GM12878 (cell line): ENCODE results near the gene EPHB2. TPM values are rescaled to one million over a fixed set of nuclear protein-coding genes. Genes with fewer than 3 reads are reported as not detected.

Experiments used
- ATAC-seq: fragments of 200-7000 bp; cut with Tn5 transposase; 3 replicates; pipeline ENCODE4 v1.9.1; 2020; ENCODE audit warnings: mild to moderate bottlenecking, moderate library complexity
- BruUV-seq: library from RNA; stranded (reverse); fragments of 400-500 nt; replicated peaks from 2 replicates; lab custom pipeline; 2021; lab: Mats Ljungman, UMichigan
- CTCF ChIA-PET: fragments of 300-600 bp; sonication (Branson Sonifier 250); formaldehyde crosslinking; extraction: SDS; loops from one replicate; lab custom pipeline; 2021; ENCODE audit warnings: inconsistent platforms; lab: Yijun Ruan, JAX
- POLR2A ChIA-PET: fragments of 350-600 bp; formaldehyde crosslinking; extraction: SDS; loops from one replicate; lab custom pipeline; 2021; ENCODE audit warnings: inconsistent platforms; lab: Charles Lee
- RAD21 ChIA-PET: fragments of 300-600 bp; sonication (Branson Sonifier 250); formaldehyde crosslinking; loops from one replicate; lab custom pipeline; 2023; ENCODE audit warnings: antibody characterized with exemption; ENCODE audit not compliant: unreplicated experiment; lab: Charles Lee
- SMC1A ChIA-PET: fragments of 300-600 bp; sonication (Branson Sonifier 250); formaldehyde crosslinking; loops from one replicate; lab custom pipeline; 2023; ENCODE audit not compliant: unreplicated experiment, uncharacterized antibody; lab: Charles Lee
- DNase-seq: peaks from one replicate; pipeline ENCODE4 v3.0.0-alpha.2; 2011; ENCODE audit warnings: low read depth, low spot score
- FAIRE-seq: peaks from 3 replicates; lab custom pipeline; 2011; peaks lifted over from hg19 to GRCh38; lab: Jason Lieb, UNC
- H2AFZ ChIP-seq: 2 replicates; pipeline ENCODE4 v1.6.0; 2011; ENCODE audit warnings: low read depth, low read length, control low read depth; ENCODE audit not compliant: control insufficient read depth
- H3K27ac ChIP-seq: 2 replicates; pipeline ENCODE4 v1.5.1; 2011; ENCODE audit warnings: control low read depth; ENCODE audit not compliant: control insufficient read depth, insufficient read depth
- H3K27me3 ChIP-seq, 2 experiments: replicated peaks in 1 of 2; 2 replicates each; pipeline versions ENCODE4 v1.6.0 to v1.6.1; 2011; ENCODE audit warnings: low read length in 1 of 2; ENCODE audit not compliant: control insufficient read depth in 2 of 2, insufficient read depth in 2 of 2
- H3K36me3 ChIP-seq, 2 experiments: 2 replicates each; pipeline ENCODE4 v1.5.1; 2011; ENCODE audit warnings: low read length in 1 of 2; ENCODE audit not compliant: control insufficient read depth in 2 of 2, insufficient read depth in 2 of 2
- H3K4me1 ChIP-seq: 2 replicates; pipeline ENCODE4 v1.6.1; 2011; ENCODE audit warnings: mild to moderate bottlenecking, low read length, moderate library complexity, mixed read lengths; ENCODE audit not compliant: control insufficient read depth, insufficient read depth
- H3K4me2 ChIP-seq: 2 replicates; pipeline ENCODE4 v1.6.0; 2011; ENCODE audit warnings: control low read depth; ENCODE audit not compliant: control insufficient read depth, insufficient read depth
- H3K4me3 ChIP-seq: fragments of 200-600 bp; sonication (generic); 2 replicates; pipeline ENCODE4 v1.5.1; 2016
- H3K79me2 ChIP-seq: 2 replicates; pipeline ENCODE4 v1.6.0; 2011; ENCODE audit warnings: low read length; ENCODE audit not compliant: control insufficient read depth, insufficient read depth
- H3K9ac ChIP-seq: 2 replicates; pipeline ENCODE4 v1.8.0; 2011; ENCODE audit warnings: low read length, control low read depth, mixed read lengths; ENCODE audit not compliant: control insufficient read depth, insufficient read depth
- H3K9me3 ChIP-seq: replicated peaks from 3 replicates; pipeline ENCODE4 v1.5.1; 2011; ENCODE audit warnings: mild to moderate bottlenecking, low read length; ENCODE audit not compliant: control insufficient read depth, insufficient read depth
- H4K20me1 ChIP-seq: 2 replicates; pipeline ENCODE4 v1.6.0; 2011; ENCODE audit not compliant: control insufficient read depth, insufficient read depth
- BHLHE40 ChIP-seq, 2 experiments: fragments of 450-650 bp in 1 of 2; IDR thresholded peaks; 2 replicates each; pipeline ENCODE4 v1.6.1; 2011 to 2017; ENCODE audit warnings: low read depth in 2 of 2, borderline replicate concordance in 1 of 2, improper control_type of control experiment in 1 of 2, low read length in 1 of 2, mild to moderate bottlenecking in 1 of 2
- FOS ChIP-seq: IDR thresholded peaks from 3 replicates; pipeline ENCODE4 v1.6.1; 2011; ENCODE audit warnings: borderline replicate concordance; ENCODE audit not compliant: insufficient read length; ENCODE audit errors: extremely low read depth
- POLR2AphosphoS5 ChIP-seq: IDR thresholded peaks from 2 replicates; pipeline ENCODE4 v1.6.1; 2011; ENCODE audit warnings: mild to moderate bottlenecking, low read length, inconsistent platforms
- WGBS: methylation state at CpG from one replicate; pipeline ENCODE4 v1.1.6; 2016; ENCODE audit warnings: low lambda C conversion rate; ENCODE audit not compliant: insufficient replicate concordance, insufficient coverage; ENCODE audit errors: missing lambda C conversion rate; 5-methylcytosine and 5-hydroxymethylcytosine counted together
- in situ Hi-C: fragments of 300-500 bp; cut with MboI; formaldehyde crosslinking; loops from 9 replicates; pipeline ENCODE4 v1.14.3; 2018; ENCODE audit warnings: mixed read lengths
- intact Hi-C: fragments of 100-400 bp; cut with micrococcal nuclease; formaldehyde crosslinking; loops from one replicate; pipeline ENCODE4 v1.14.2; 2022; ENCODE audit not compliant: unreplicated experiment
- polyA plus RNA-seq, 11 experiments: library from polyadenylated mRNA; depleted of rRNA in 4 of 11; unstranded in 6 of 11; stranded (reverse) in 5 of 11; fragments of >200 nt; fragmentation: Nextera tagmentation in 4 of 11; fragmentation: Illumina TruSeq in 1 of 11; extraction: Ambion mirVana in 4 of 11; extraction: Trizol in 1 of 11; gene quantifications; 1 replicate in 1 of 11; 2 replicates in 10 of 11; pipeline versions ENCODE4 v1.2.1 to v1.2.3, GENCODE V29; 2011 to 2016; ENCODE audit warnings: inconsistent platforms in 2 of 11, missing spikeins in 2 of 11, low read depth in 1 of 11
- total RNA-seq, 4 experiments: library from RNA; depleted of rRNA in 3 of 4; stranded (reverse); fragments of >200 nt in 3 of 4; fragmentation: Illumina TruSeq in 1 of 4; extraction: Trizol in 1 of 4; gene quantifications; 2 replicates each; pipeline versions ENCODE4 v1.2.1 to v1.2.3, GENCODE V29; 2013 to 2021
- TF ChIP-seq, protein P1 (sequence below), 3 experiments: IDR thresholded peaks in 2 of 3; conservative IDR thresholded peaks in 1 of 3; 2 replicates each; pipeline ENCODE4 v1.5.1; 2011; ENCODE audit warnings: low read depth in 3 of 3, low read length in 3 of 3, mild to moderate bottlenecking in 3 of 3, control low read depth in 2 of 3, moderate library complexity in 2 of 3, inconsistent platforms in 1 of 3, mixed read lengths in 1 of 3; ENCODE audit not compliant: control insufficient read depth in 2 of 3, insufficient read depth in 1 of 3; ENCODE audit errors: extremely low read depth in 1 of 3
- TF ChIP-seq, protein P2 (sequence below): fragments of 450-650 bp; IDR thresholded peaks from 2 replicates; pipeline ENCODE4 v1.6.1; 2016; ENCODE audit warnings: mild to moderate bottlenecking
- TF ChIP-seq, protein P3 (sequence below): fragments of 450-650 bp; IDR thresholded peaks from 2 replicates; pipeline ENCODE4 v1.6.1; 2017; ENCODE audit warnings: antibody characterized with exemption, mild to moderate bottlenecking, moderate library complexity

Gene EPHB2
- total and polyA plus RNA-seq, 10 of the 15 experiments (the other 5 are each of a cell fraction or from before 2014, with no cell fraction given), result 0.13 to 3.3 (median 0.92) TPM

DNA sequence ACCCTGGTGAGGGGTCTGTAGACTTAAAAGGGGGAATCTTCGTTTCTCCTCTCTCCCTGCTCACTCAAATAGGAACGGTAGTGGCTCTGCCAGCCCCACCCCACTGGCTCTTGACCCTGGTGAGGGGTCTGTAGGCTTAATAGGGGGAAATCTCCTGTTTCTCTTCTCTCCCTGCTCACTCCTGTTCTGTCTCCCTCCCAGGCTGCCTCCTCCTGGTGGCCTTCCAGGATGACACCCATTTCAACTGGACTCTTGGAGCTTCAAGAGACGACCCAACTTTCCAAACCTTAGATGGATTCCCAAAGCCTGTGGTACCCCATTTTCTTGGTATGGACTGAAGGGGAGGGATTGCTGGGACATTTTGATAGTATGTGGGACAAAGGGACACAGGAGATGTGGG, 1.4 kb upstream of the EPHB2 start:
- ChIA-PET POLR2A (no interaction called here), CTCF (interaction anchor here (0.7 kb wide), 1 partner anchor 23 kb away, joined by 3 read pairs; no protein-coding TSS in a partner anchor), SMC1A (no interaction called here), RAD21 (no interaction called here)
- in situ Hi-C loops (loop anchor here (10.0 kb wide), 1 partner anchor 176 kb away; no protein-coding TSS in a partner anchor), intact Hi-C loops (no loop called here)
- H3K4me2 ChIP-seq, result no peak overlapping the region
- no peak overlapping the region for H3K9ac ChIP-seq
- no peak for FAIRE-seq
- no peaks in the 10 kb centered on the region for H4K20me1 ChIP-seq
- H3K27ac ChIP-seq, result no peak overlapping the region
- peaks cover 29% of the 10 kb centered on the region for H3K4me1 ChIP-seq
- no peaks in the 10 kb centered on the region for H3K36me3 ChIP-seq
- no peak for DNase-seq
- no peaks in the 10 kb centered on the region for H3K79me2 ChIP-seq
- no peak for TF ChIP-seq POLR2AphosphoS5
- TF ChIP-seq, protein P1, sequence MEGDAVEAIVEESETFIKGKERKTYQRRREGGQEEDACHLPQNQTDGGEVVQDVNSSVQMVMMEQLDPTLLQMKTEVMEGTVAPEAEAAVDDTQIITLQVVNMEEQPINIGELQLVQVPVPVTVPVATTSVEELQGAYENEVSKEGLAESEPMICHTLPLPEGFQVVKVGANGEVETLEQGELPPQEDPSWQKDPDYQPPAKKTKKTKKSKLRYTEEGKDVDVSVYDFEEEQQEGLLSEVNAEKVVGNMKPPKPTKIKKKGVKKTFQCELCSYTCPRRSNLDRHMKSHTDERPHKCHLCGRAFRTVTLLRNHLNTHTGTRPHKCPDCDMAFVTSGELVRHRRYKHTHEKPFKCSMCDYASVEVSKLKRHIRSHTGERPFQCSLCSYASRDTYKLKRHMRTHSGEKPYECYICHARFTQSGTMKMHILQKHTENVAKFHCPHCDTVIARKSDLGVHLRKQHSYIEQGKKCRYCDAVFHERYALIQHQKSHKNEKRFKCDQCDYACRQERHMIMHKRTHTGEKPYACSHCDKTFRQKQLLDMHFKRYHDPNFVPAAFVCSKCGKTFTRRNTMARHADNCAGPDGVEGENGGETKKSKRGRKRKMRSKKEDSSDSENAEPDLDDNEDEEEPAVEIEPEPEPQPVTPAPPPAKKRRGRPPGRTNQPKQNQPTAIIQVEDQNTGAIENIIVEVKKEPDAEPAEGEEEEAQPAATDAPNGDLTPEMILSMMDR (IDR thresholded peaks at IDR 0.05 in 2 of 3, conservative IDR thresholded peaks at IDR 0.05 in 1 of 3; ENCODE audit: control insufficient read depth in 2 of 3, extremely low read depth in 1 of 3, insufficient read depth in 1 of 3, low read depth in 3 of 3, low read length in 3 of 3), result 0 out of 6 replicates have a peak, but pooled peaks of 1 of the 3 experiments have one; percentile 1
- no peak overlapping the region for H3K4me3 ChIP-seq
- H3K9me3 ChIP-seq, result no peaks in the 10 kb centered on the region
- H3K27me3 ChIP-seq, result peaks cover 3 to 16% of the 10 kb centered on the region in 2 experiments
- ATAC-seq, result no peak
- WGBS, result 61% methylated on average over 3 of the region's 3 CpGs
- no peak overlapping the region for H2AFZ ChIP-seq
- no TSS peak for BruUV-seq

DNA sequence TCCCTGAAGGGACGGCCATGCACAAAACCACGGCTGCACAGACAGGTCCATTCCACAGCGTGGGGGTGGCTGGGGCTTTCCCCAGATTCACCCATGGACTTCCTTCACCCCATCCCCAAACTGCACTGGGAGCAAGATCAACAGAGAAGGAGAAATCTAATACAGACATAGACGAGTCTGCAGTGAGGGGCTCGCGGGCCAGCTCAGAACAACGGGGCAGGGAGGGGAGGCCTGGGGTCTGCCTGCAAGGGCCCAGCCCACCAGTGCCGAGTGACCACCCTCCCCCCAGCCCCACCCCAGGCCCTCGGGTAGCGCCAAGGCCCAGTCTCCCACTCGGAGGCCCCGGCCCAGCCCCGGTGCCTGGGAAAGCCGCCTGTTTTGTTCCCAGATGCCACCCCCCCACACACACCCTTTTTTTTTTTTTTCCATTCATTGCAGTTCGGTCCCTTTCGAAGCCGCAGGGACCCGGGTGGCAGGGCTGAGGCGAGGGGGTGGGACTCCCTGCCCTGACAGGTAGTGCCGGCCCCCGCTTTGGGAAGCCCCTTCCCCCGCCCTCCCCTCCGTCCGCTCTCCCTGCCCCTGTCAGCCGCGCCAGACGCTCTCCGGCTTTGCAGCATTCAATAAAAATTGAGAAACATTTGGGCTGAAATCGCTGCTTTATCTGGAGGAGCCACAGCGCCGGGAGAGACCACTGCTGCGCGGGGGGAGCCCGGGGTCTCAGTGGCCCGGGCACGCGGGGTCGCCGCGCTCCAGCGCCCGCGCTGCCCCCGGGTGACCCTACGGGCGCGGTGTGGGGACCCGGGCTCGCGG, 543 bp upstream of the EPHB2 start:
- Histone ChIP-seq H3K4me3 (no peak overlapping the region), H3K9me3 (no peaks in the 10 kb centered on the region), H2AFZ (no peak overlapping the region; the same call in 1 of the 2 replicates), H4K20me1 (no peaks in the 10 kb centered on the region), H3K79me2 (no peaks in the 10 kb centered on the region), H3K4me2 (peak overlapping the region; percentile 33; the same call in 1 of the 2 replicates), H3K4me1 (peaks cover 29% of the 10 kb centered on the region), H3K27ac (no peak overlapping the region), H3K9ac (no peak overlapping the region), H3K27me3 (peaks cover 3 to 21% of the 10 kb centered on the region in 2 experiments), H3K36me3 (no peaks in the 10 kb centered on the region)
- no peak for ATAC-seq
- DNase-seq, result no peak
- WGBS, result 2% methylated on average over 37 of the region's 50 CpGs
- ChIA-PET RAD21 (no interaction called here), POLR2A (no interaction called here), CTCF (no interaction called here), SMC1A (no interaction called here)
- FAIRE-seq, result no peak
- no TSS peak for BruUV-seq
- intact Hi-C loops, result no loop called here
- in situ Hi-C loops, result loop anchor here (10.0 kb wide), 1 partner anchor 175 kb away; no protein-coding TSS in a partner anchor
- TF ChIP-seq, protein P2, sequence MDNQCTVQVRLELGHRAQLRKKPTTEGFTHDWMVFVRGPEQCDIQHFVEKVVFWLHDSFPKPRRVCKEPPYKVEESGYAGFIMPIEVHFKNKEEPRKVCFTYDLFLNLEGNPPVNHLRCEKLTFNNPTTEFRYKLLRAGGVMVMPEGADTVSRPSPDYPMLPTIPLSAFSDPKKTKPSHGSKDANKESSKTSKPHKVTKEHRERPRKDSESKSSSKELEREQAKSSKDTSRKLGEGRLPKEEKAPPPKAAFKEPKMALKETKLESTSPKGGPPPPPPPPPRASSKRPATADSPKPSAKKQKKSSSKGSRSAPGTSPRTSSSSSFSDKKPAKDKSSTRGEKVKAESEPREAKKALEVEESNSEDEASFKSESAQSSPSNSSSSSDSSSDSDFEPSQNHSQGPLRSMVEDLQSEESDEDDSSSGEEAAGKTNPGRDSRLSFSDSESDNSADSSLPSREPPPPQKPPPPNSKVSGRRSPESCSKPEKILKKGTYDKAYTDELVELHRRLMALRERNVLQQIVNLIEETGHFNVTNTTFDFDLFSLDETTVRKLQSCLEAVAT, result no peak
- TF ChIP-seq, protein P3, sequence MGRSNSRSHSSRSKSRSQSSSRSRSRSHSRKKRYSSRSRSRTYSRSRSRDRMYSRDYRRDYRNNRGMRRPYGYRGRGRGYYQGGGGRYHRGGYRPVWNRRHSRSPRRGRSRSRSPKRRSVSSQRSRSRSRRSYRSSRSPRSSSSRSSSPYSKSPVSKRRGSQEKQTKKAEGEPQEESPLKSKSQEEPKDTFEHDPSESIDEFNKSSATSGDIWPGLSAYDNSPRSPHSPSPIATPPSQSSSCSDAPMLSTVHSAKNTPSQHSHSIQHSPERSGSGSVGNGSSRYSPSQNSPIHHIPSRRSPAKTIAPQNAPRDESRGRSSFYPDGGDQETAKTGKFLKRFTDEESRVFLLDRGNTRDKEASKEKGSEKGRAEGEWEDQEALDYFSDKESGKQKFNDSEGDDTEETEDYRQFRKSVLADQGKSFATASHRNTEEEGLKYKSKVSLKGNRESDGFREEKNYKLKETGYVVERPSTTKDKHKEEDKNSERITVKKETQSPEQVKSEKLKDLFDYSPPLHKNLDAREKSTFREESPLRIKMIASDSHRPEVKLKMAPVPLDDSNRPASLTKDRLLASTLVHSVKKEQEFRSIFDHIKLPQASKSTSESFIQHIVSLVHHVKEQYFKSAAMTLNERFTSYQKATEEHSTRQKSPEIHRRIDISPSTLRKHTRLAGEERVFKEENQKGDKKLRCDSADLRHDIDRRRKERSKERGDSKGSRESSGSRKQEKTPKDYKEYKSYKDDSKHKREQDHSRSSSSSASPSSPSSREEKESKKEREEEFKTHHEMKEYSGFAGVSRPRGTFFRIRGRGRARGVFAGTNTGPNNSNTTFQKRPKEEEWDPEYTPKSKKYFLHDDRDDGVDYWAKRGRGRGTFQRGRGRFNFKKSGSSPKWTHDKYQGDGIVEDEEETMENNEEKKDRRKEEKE, result peak; percentile 85
- TF ChIP-seq FOS, result no peak
- TF ChIP-seq BHLHE40 (IDR thresholded peaks at IDR 0.05; ENCODE audit: borderline replicate concordance in 1 of 2, low read depth in 2 of 2, low read length in 1 of 2), result peak in 1 of 2 experiments; percentile 55; a peak in 2 of 4 replicates
